Fibroblast of mammary gland (primary cell): ENCODE measurements around the gene FNBP1L.
A peak's percentile ranks its signal among the peaks of the same experiment; 100 is the strongest.

ENCODE experiments used
- DNase-seq: peaks from one replicate; pipeline ENCODE4 v3.0.0-alpha.2; 2010; ENCODE audit warnings: low read depth
- H3K4me3 ChIP-seq: 2 replicates; pipeline ENCODE4 v1.5.1; 2011; ENCODE audit warnings: low read depth, mild to moderate bottlenecking, low read length, moderate library complexity; ENCODE audit not compliant: control insufficient read depth
- CTCF ChIP-seq: conservative IDR thresholded peaks from 2 replicates; pipeline ENCODE4 v1.5.1; 2011; ENCODE audit warnings: low read depth, low read length, inconsistent platforms; ENCODE audit not compliant: control insufficient read depth, insufficient read depth

FNBP1L gene

GRCh38 chr1:93416183-93416582, 31.7 kb upstream of the FNBP1L start:
- H3K4me3 ChIP-seq = no peak overlapping the region
- no peak for DNase-seq
- TF ChIP-seq CTCF = no peak

GRCh38 chr1:93419344-93419743, 28.6 kb upstream of the FNBP1L start:
- no peak for DNase-seq
- no peak overlapping the region for H3K4me3 ChIP-seq
- TF ChIP-seq CTCF = no peak

GRCh38 chr1:93420400-93420799, 27.5 kb upstream of the FNBP1L start:
- no peak for TF ChIP-seq CTCF
- DNase-seq = no peak

GRCh38 chr1:93426181-93426580, 21.7 kb upstream of the FNBP1L start:
- DNase-seq = no peak
- no peak for TF ChIP-seq CTCF
- H3K4me3 ChIP-seq = no peak overlapping the region

More at GRCh38 chr1:93420400-93420799, 27.5 kb upstream of the FNBP1L start:
- no peak overlapping the region for H3K4me3 ChIP-seq

- no peak for DNase-seq
- no peak for TF ChIP-seq CTCF
- no peak overlapping the region for H3K4me3 ChIP-seq
Measured at GRCh38 chr1:93427656-93428055, 20.3 kb upstream of the FNBP1L start.

DNA sequence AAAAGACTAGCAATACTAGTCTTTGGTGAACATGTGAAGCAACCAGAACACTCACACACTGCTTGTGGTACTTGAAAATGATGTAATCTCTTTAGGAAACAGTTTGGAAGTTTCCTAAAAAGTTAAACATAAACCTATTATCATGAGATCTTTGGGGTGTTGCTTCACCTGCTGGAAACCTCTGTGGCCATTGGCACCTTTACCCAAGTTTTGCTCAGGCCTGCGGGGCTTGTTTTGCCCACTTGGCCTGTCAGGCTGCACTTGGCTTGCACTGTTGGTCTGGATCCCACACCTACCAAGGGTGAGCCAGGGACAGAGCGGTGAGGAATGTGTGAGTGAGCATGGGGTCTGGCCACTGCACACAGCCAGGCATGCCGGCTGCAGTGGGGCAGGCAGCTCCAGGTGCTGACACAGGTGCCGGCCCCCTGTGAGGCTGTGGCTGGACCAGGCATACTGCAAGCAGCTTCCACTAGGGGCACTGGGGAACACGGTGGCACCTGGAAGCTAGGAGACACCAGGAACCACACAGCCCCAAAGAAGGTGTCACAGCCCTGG, 14.4 kb upstream of the FNBP1L start:
- no peak for DNase-seq
- no peak overlapping the region for H3K4me3 ChIP-seq
- peak; percentile 7 for TF ChIP-seq CTCF

GRCh38 chr1:93434088-93434487, 13.8 kb upstream of the FNBP1L start:
- no peak overlapping the region for H3K4me3 ChIP-seq
- DNase-seq = no peak
- no peak for TF ChIP-seq CTCF
